Peyer's patch (tissue), 4 donors: ENCODE measurements around the gene PM20D1. TPM values are rescaled to one million over a fixed set of nuclear protein-coding genes. Genes with fewer than 3 reads are reported as not detected.

Source experiments
- DNase-seq, 3 donors: peaks; one replicate each; pipeline ENCODE4 v3.0.0-alpha.2; 2017 to 2019
- H3K27ac ChIP-seq, 4 donors: fragments of 200-600 bp; sonication (generic); one replicate each; pipeline ENCODE4 v1.5.1; 2016 to 2019
- H3K27me3 ChIP-seq, 2 donors: fragments of 200-600 bp; sonication (generic); one replicate each; pipeline ENCODE4 v1.5.1; 2019
- H3K36me3 ChIP-seq, 3 donors: fragments of 200-600 bp; sonication (generic); one replicate each; pipeline ENCODE4 v1.5.1; 2016 to 2019
- H3K4me1 ChIP-seq, 4 donors: fragments of 200-600 bp; sonication (generic); one replicate each; pipeline ENCODE4 v1.5.1; 2016 to 2019
- H3K4me3 ChIP-seq, 4 donors: fragments of 200-600 bp; sonication (generic); 1 replicate in 3 of 4; 2 replicates in 1 of 4; pipeline ENCODE4 v1.5.1; 2016 to 2019; ENCODE audit warnings: mild to moderate bottlenecking in 1 of 4
- H3K9me3 ChIP-seq, 4 donors: fragments of 200-600 bp; sonication (generic); one replicate each; pipeline ENCODE4 v1.5.1; 2016 to 2019; ENCODE audit warnings: mild to moderate bottlenecking in 1 of 4
- POLR2A ChIP-seq, 2 donors: fragments of 450-650 bp; IDR thresholded peaks; one replicate each; pipeline ENCODE4 v1.5.1; 2017; ENCODE audit warnings: antibody characterized with exemption in 2 of 2, mild to moderate bottlenecking in 2 of 2, moderate library complexity in 2 of 2
- total RNA-seq, 4 donors: library from RNA; depleted of rRNA; stranded (reverse); fragments of >200 nt; gene quantifications; one replicate each; pipeline ENCODE4 v1.1.0, GENCODE V29; 2016
- TF ChIP-seq, protein P1 (sequence below), 6 experiments: fragments of 450-650 bp in 4 of 6; fragments of 200-600 bp in 2 of 6; sonication (generic) in 1 of 6; IDR thresholded peaks; one replicate each; pipeline ENCODE4 v1.5.1; 2017 to 2019; ENCODE audit warnings: antibody characterized with exemption in 6 of 6, mild to moderate bottlenecking in 3 of 6, moderate library complexity in 1 of 6

Gene PM20D1
- total RNA-seq, 4 donors from 2014 or later: not detected

DNA sequence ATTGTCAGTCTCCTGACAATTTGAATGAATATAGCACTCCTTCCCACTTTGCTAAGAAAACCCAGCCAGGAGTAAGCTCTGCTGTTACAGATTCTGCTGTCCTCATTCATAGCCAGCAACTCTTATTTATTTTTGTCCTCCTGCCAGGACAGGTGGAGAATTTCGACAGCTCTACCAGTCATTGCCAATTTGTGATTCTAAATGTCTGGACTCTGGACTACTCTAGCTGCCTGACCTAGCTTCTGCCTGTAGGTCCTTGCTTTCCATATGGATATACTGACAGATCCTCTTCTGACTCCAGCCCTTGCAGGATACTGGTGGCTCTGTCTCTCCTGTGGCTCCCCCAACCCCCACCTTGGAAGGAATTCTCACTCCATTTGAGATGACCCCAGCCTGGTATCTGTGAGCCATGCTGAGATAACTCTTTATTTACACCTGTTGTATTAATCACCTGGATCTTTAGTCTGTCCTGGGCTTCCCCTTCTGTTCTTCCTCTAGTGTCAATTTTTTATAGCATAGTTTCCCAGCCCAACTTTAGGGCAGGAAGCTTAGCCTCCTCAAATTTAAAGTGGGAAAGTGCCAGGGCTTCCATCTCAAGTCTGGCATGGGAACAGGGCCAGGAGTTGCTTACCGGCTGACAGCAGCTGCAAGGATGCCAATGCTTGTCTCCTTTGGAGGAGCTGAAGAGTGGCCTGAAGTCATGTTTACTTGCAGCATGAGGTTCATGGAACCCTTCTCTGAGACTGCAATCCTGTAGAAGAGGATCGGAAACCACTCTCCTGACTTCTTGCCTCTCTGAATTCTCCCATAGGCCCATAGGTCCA, 6.7 kb downstream of the PM20D1 start:
- no peak overlapping the region for H3K27ac ChIP-seq
- no peaks in the 10 kb centered on the region for H3K4me1 ChIP-seq

DNA sequence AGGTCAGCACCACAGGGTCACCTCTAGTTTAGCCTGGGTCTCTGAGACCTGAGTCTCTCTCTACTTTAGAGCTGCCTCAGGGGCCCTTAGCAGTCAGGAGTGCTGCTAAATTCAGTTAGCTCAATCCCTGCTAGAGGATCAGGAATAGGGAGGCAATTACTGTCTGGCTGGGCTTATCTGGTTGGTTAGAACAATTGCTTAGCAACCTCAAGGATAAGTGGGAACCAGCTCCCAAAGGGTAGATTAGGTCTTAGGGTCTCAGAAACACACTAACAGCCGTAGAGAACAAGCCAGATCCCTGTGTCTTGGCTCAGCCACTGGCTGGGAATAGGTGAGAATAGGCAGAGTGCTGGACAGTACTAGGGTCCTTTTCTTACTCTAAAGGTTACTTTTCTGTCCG, 7.7 kb downstream of the PM20D1 start:
- H3K4me1 ChIP-seq: no peaks in the 10 kb centered on the region
- no peaks in the 10 kb centered on the region for H3K36me3 ChIP-seq
- no peak overlapping the region for H3K27ac ChIP-seq
- no peaks in the 10 kb centered on the region for H3K27me3 ChIP-seq
- TF ChIP-seq POLR2A (IDR thresholded peaks at IDR 0.05): no peak
- TF ChIP-seq, protein P1, sequence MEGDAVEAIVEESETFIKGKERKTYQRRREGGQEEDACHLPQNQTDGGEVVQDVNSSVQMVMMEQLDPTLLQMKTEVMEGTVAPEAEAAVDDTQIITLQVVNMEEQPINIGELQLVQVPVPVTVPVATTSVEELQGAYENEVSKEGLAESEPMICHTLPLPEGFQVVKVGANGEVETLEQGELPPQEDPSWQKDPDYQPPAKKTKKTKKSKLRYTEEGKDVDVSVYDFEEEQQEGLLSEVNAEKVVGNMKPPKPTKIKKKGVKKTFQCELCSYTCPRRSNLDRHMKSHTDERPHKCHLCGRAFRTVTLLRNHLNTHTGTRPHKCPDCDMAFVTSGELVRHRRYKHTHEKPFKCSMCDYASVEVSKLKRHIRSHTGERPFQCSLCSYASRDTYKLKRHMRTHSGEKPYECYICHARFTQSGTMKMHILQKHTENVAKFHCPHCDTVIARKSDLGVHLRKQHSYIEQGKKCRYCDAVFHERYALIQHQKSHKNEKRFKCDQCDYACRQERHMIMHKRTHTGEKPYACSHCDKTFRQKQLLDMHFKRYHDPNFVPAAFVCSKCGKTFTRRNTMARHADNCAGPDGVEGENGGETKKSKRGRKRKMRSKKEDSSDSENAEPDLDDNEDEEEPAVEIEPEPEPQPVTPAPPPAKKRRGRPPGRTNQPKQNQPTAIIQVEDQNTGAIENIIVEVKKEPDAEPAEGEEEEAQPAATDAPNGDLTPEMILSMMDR (IDR thresholded peaks at IDR 0.05): no peak
- no peak overlapping the region for H3K4me3 ChIP-seq
- DNase-seq: no peak
- no peaks in the 10 kb centered on the region for H3K9me3 ChIP-seq

More for the DNA sequence above, 6.7 kb downstream of the PM20D1 start:
- no peaks in the 10 kb centered on the region for H3K27me3 ChIP-seq
- H3K9me3 ChIP-seq: no peaks in the 10 kb centered on the region
- H3K36me3 ChIP-seq: no peaks in the 10 kb centered on the region
- H3K4me3 ChIP-seq: no peak overlapping the region
- no peak for DNase-seq
- TF ChIP-seq POLR2A (IDR thresholded peaks at IDR 0.05): no peak
- TF ChIP-seq, protein P1 (IDR thresholded peaks at IDR 0.05): no peak

DNA sequence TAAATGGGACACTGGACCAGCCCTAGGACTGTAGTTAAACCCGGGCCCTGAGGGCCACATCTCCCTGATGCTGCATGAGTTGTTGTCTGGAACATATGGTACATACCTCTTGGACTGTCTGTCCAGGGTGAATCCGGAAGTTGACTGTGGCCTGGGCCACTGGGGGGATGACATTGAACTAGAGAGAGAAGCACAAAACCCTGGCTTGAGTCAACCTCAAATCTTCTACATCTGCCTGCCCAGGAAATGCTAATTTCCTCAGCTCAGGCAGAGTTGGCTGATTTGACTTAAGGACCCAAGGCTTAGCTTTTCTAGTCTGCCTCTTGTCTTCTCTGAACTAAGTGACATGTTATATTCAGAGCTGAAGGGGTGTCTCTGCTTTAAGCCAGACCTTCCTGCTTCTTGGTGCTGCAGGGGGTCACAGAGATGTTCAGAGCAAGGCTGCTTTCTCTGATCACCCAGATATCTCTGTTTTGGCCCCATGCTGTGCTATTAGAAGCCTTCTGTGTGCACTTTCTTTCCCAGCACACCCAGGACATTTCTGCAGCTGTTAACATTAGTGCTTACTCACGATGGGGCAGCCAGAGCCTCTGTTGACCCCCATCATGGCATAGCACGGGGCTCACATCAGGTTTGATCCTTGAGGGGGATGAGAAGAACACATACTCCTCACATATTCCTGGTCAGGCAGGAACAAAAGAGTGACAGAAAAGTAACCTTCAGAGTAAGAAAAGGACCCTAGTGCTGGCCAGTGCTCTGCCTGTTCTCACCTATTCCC, 9.6 kb downstream of the PM20D1 start:
- no peak overlapping the region for H3K27ac ChIP-seq
- DNase-seq: no peak
- H3K9me3 ChIP-seq: no peaks in the 10 kb centered on the region
- H3K27me3 ChIP-seq: no peaks in the 10 kb centered on the region
- H3K36me3 ChIP-seq: no peaks in the 10 kb centered on the region
- H3K4me1 ChIP-seq: no peaks in the 10 kb centered on the region
- TF ChIP-seq, protein P1 (IDR thresholded peaks at IDR 0.05): no peak
- no peak for TF ChIP-seq POLR2A (IDR thresholded peaks at IDR 0.05)
- no peak overlapping the region for H3K4me3 ChIP-seq

DNA sequence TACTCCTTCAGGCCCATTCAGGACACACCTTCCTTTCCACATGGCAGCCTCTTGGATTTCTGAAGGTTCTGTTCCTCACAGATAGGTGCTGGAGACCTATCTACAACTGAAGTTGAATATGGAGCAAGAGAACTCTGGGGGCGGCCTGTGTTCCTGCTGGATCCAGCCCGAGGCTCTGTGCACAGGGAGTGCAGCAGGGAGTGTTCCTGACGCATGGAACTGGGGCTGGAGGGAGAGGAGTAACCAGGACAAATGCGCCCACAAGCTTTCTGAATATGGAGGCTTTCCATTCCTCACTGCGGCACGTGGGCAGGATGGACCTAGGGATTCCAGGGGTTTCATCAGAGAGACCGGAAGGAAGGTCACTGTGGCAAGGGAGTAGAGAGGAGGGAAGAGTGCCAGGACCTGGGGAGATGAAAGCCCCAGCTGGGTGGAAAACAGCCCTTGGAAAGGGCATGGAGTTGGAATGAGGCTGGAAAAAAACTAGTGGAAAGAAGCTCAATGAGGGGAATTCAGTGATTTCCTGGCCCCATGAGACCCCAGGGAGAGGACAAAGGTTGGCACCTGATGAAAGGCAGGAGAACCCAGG, 12.5 kb downstream of the PM20D1 start:
- no peaks in the 10 kb centered on the region for H3K27me3 ChIP-seq
- no peak for DNase-seq
- TF ChIP-seq POLR2A (IDR thresholded peaks at IDR 0.05): no peak
- TF ChIP-seq, protein P1 (IDR thresholded peaks at IDR 0.05): no peak
- no peaks in the 10 kb centered on the region for H3K36me3 ChIP-seq
- no peak overlapping the region for H3K27ac ChIP-seq
- H3K9me3 ChIP-seq: no peaks in the 10 kb centered on the region
- no peaks in the 10 kb centered on the region for H3K4me1 ChIP-seq
- no peak overlapping the region for H3K4me3 ChIP-seq

DNA sequence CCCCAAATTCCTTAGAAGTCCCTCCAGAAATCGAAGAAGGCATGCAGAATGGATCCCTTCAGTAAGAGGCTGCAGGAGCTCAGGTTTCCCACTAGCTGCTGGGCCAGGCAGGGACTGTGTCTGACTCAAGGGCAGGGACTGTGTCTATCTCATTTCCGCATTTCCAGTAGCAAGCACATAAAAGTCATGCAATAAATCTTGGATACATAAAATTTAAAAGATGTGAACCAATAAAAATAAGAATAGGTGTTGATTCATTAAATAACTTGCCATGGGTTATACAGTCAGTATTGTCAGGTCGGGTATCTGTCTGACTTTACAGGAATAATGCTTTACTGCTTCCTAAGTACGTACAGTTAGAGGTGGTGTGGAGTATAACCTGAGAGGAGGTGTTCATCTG, 15.2 kb downstream of the PM20D1 start:
- Histone ChIP-seq H3K4me3 (no peak overlapping the region), H3K36me3 (no peaks in the 10 kb centered on the region), H3K27me3 (no peaks in the 10 kb centered on the region), H3K27ac (no peak overlapping the region), H3K9me3 (no peaks in the 10 kb centered on the region), H3K4me1 (no peaks in the 10 kb centered on the region)
- DNase-seq: no peak
- TF ChIP-seq POLR2A (IDR thresholded peaks at IDR 0.05): no peak
- TF ChIP-seq, protein P1 (IDR thresholded peaks at IDR 0.05): no peak
